Ovary (tissue), 9 donors: ENCODE data around the gene FMN1. TPM values are rescaled to one million over a fixed set of nuclear protein-coding genes. Genes with fewer than 3 reads are reported as not detected.

Experiments
- DNase-seq, 5 donors: peaks; one replicate each; pipeline ENCODE4 v3.0.0-alpha.2; 2019 to 2020
- H3K27ac ChIP-seq, 2 donors: fragments of 200-600 bp; one replicate each; pipeline versions ENCODE4 v1.5.1 to v1.8.0; 2019 to 2022
- H3K27me3 ChIP-seq: fragments of 200-600 bp; one replicate; pipeline ENCODE4 v1.8.0; 2022
- H3K36me3 ChIP-seq: fragments of 200-600 bp; sonication (generic); one replicate; pipeline ENCODE4 v1.5.1; 2019
- H3K4me1 ChIP-seq: one replicate; pipeline ENCODE4 v1.8.1; 2013; ENCODE audit warnings: mild to moderate bottlenecking, moderate library complexity; ENCODE audit not compliant: insufficient read depth
- H3K4me3 ChIP-seq: fragments of 200-600 bp; sonication (generic); one replicate; pipeline ENCODE4 v1.5.1; 2017
- H3K9me3 ChIP-seq, 2 donors: fragments of 200-600 bp in 1 of 2; sonication (generic) in 1 of 2; one replicate each; pipeline versions ENCODE4 v1.5.1 to v1.8.1; 2013 to 2019; ENCODE audit warnings: mild to moderate bottlenecking in 1 of 2, moderate library complexity in 1 of 2
- EP300 ChIP-seq: sonication (generic); formaldehyde crosslinking; IDR thresholded peaks from one replicate; pipeline ENCODE4 v1.6.1; 2017; ENCODE audit warnings: antibody characterized with exemption
- POLR2A ChIP-seq: fragments of 450-650 bp; IDR thresholded peaks from one replicate; pipeline ENCODE4 v1.6.1; 2017; ENCODE audit warnings: antibody characterized with exemption, mild to moderate bottlenecking, moderate library complexity
- WGBS, 3 donors: extraction: QIAGEN DNeasy Blood & Tissue Kit in 1 of 3; methylation state at CpG; one replicate each; pipeline versions ENCODE4 v1.1.5 to v1.1.7; 2013 to 2017; 5-methylcytosine and 5-hydroxymethylcytosine counted together
- intact Hi-C, 4 donors: fragments of 100-400 bp; cut with DNase I; formaldehyde crosslinking; loops; one replicate each; pipeline versions ENCODE4 v1.11.0 to v1.15.1; 2022 to 2023
- polyA plus RNA-seq, 2 donors: library from polyadenylated mRNA; stranded (reverse); fragments of 200-250 nt in 1 of 2; fragments of 350-450 nt in 1 of 2; fragmentation: Illumina TruSeq in 1 of 2; extraction: RNeasy Lipid Tissue Mini Kit (QIAGEN cat#74804) in 1 of 2; gene quantifications; one replicate each; pipeline ENCODE4 v1.2.3, GENCODE V29; 2013 to 2014
- total RNA-seq, 7 donors: library from RNA; depleted of rRNA in 2 of 7; stranded (reverse); fragments of >200 nt in 2 of 7; fragmentation: NEBNext Ultra II Directional in 3 of 7; extraction: Animal tissue kit (Norgen Biotek cat#: 25700) in 3 of 7; gene quantifications; one replicate each; pipeline versions ENCODE4 v1.1.0 to v1.2.4, GENCODE V29; 2016 to 2023
- TF ChIP-seq, protein P1 (sequence below), 3 donors: fragments of 450-650 bp in 2 of 3; fragments of 200-600 bp in 1 of 3; IDR thresholded peaks; one replicate each; pipeline versions ENCODE4 v1.5.1 to v1.8.0; 2016 to 2022; ENCODE audit warnings: antibody characterized with exemption in 3 of 3, mild to moderate bottlenecking in 1 of 3
- donor health status: DM: no; HTN: no; CAD: no; lungs with moderate emphysema.
- donor health status: DM: no; HTN: no; CAD: no.
- donor health status: Bipolar disorder and iron deficiency.
- donor health status: DM: yes; HTN: yes; CAD: no.
- donor health status: DM: no; HTN: no; CAD: no.
- donor health status: DM: yes; HTN: yes; CAD: no.

Gene FMN1
- total and polyA plus RNA-seq, 9 donors = 0.13 to 16.9 (median 2.6) TPM

DNA sequence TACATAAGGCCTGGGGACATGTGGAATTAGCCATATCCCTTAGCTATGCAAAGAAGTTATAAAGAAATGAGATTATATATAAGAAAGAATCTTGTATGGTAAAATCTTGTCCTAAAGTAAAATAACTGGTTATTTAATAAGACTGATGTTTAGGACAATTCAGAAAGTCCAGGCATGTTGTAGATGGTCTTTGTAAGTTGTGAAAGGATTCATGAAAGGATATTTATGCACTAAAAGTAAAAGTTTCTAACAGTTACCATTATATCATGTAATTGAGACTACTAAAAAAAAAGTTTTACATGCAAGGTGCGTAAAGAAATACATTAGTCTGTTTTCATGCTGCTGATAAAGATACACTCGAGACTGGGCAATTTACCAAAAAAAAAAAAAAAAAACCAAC, 146.3 kb downstream of the FMN1 start:
- no peaks in the 10 kb centered on the region for H3K4me1 ChIP-seq
- no peaks in the 10 kb centered on the region for H3K36me3 ChIP-seq
- H3K4me3 ChIP-seq = no peak overlapping the region
- TF ChIP-seq EP300 (no peak), POLR2A (no peak)
- TF ChIP-seq, protein P1, sequence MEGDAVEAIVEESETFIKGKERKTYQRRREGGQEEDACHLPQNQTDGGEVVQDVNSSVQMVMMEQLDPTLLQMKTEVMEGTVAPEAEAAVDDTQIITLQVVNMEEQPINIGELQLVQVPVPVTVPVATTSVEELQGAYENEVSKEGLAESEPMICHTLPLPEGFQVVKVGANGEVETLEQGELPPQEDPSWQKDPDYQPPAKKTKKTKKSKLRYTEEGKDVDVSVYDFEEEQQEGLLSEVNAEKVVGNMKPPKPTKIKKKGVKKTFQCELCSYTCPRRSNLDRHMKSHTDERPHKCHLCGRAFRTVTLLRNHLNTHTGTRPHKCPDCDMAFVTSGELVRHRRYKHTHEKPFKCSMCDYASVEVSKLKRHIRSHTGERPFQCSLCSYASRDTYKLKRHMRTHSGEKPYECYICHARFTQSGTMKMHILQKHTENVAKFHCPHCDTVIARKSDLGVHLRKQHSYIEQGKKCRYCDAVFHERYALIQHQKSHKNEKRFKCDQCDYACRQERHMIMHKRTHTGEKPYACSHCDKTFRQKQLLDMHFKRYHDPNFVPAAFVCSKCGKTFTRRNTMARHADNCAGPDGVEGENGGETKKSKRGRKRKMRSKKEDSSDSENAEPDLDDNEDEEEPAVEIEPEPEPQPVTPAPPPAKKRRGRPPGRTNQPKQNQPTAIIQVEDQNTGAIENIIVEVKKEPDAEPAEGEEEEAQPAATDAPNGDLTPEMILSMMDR (IDR thresholded peaks at IDR 0.05) = no peak
- H3K27me3 ChIP-seq = no peaks in the 10 kb centered on the region
- no peaks in the 10 kb centered on the region for H3K9me3 ChIP-seq
- no peak for DNase-seq
- 67 to 73% (median 73%) methylated on average over 2 of the region's 2 CpGs for WGBS, 3 donors
- intact Hi-C loops = no loop called here
- H3K27ac ChIP-seq = no peak overlapping the region

DNA sequence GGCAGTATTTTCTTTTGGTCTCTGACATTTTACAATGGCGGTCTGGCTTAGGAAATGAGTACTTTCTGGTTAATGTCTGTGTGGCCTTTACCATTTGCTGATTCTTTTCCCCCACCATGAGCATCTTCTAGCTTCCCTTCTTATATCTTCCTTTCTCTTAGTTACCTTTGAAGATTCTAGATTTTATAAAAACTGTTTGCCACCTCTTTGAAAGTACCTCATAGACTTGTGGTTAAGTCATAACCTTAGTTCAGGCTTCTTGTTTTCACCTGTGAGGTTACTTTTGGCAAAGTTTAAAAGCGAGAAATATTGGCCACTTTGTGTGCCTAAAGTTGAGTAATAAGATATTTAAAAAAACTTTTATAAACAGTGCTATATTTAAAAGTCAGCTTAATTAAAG, 147.4 kb downstream of the FMN1 start:
- H3K4me1 ChIP-seq = no peaks in the 10 kb centered on the region
- no peak overlapping the region for H3K27ac ChIP-seq
- intact Hi-C loops = no loop called here
- H3K27me3 ChIP-seq = no peaks in the 10 kb centered on the region
- H3K9me3 ChIP-seq = no peaks in the 10 kb centered on the region
- no peak for DNase-seq
- whole genome bisulfite sequencing, 3 donors = 58 to 86% (median 84%) methylated on average over 2 of the region's 2 CpGs
- TF ChIP-seq EP300 (no peak), POLR2A (no peak)
- TF ChIP-seq, protein P1 (IDR thresholded peaks at IDR 0.05) = no peak
- no peaks in the 10 kb centered on the region for H3K36me3 ChIP-seq
- no peak overlapping the region for H3K4me3 ChIP-seq

DNA sequence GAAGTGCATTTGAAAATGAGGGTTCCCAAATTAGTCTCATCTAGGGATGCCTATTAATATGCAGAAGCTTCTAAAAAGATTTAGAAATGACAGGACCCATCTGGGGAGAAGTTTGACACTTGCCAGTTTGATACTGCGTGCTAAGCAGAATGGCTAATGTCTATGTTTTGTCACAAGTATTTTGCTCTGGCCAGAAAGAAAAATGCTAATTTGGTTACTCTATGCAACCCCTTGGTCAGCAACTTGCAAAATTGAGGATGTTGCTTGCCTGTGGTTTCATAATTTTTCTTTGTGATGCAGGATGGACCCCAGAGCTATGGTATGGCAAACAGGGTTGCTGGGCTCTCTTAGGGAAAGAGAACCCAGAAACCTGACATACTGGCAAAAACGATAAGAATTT, 148.2 kb downstream of the FMN1 start:
- intact Hi-C loops = no loop called here

DNA sequence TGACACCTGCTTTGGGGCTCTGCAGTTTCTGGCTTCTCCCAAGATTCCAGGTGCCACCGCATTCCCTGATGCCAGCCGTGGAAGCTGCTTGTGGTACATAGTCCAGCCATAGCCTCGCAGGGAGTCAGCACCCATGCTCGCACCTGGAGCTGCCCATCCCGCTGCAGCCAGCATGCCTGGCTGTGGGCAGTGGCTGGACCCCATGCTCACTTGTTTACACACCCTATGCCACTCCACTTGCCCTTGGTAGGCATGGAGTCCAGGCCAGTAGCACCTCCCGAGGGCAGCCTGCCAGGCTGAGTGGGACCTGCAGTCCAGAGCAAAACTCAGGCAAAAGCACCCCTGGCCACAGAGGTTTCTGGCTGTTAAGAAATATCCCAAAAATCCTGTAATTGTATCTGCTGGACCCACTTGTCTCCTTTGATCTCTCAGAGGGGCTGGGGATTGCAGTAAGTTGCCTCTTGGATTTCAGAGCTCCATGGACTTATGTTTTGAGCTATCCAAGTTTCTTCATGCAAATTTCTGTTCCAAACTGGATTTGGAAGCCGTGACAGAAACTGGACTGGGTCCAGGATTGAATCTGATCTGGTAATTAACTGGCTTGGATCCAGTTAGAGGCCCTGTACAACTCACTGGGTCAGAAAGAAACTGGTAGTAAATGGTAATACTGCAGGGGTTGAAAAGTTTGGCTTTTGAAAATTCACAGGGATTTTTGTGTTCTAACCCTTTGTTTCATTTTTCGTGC, 149.3 kb downstream of the FMN1 start:
- no peaks in the 10 kb centered on the region for H3K27me3 ChIP-seq
- 74 to 80% (median 78%) methylated on average over 8 of the region's 8 CpGs for WGBS, 3 donors
- intact Hi-C loops = no loop called here
- no peak overlapping the region for H3K27ac ChIP-seq
- no peaks in the 10 kb centered on the region for H3K36me3 ChIP-seq
- H3K9me3 ChIP-seq = no peaks in the 10 kb centered on the region
- no peak overlapping the region for H3K4me3 ChIP-seq
- no peak for DNase-seq
- TF ChIP-seq, protein P1 (IDR thresholded peaks at IDR 0.05) = no peak
- TF ChIP-seq EP300 (no peak), POLR2A (no peak)
- H3K4me1 ChIP-seq = no peaks in the 10 kb centered on the region

More for the DNA sequence above, 148.2 kb downstream of the FMN1 start:
- H3K4me1 ChIP-seq = no peaks in the 10 kb centered on the region
- no peak overlapping the region for H3K4me3 ChIP-seq
- H3K9me3 ChIP-seq = no peaks in the 10 kb centered on the region
- H3K36me3 ChIP-seq = no peaks in the 10 kb centered on the region
- TF ChIP-seq POLR2A (no peak), EP300 (no peak)
- TF ChIP-seq, protein P1 (IDR thresholded peaks at IDR 0.05) = no peak
- no peak overlapping the region for H3K27ac ChIP-seq
- H3K27me3 ChIP-seq = no peaks in the 10 kb centered on the region
- 80 to 89% (median 83%) methylated on average over 2 of the region's 2 CpGs for WGBS, 3 donors
- DNase-seq = no peak
